ENCODE measurements around the gene AUNIP. TPM values are rescaled to one million over a fixed set of nuclear protein-coding genes. Genes with fewer than 3 reads are reported as not detected.

AUNIP gene
- total and polyA plus RNA-seq, 2 donors (not counting 1 experiment from before 2014, with no cell fraction given) = 0.33 to 1.2 TPM

- H3K27ac ChIP-seq (ENCODE audit: insufficient read depth, low read length) = no peak overlapping the region
- no peaks in the 10 kb centered on the region for H4K20me1 ChIP-seq (ENCODE audit: control insufficient read depth, extremely low read depth, insufficient read depth, low read length)
- H3K4me1 ChIP-seq (ENCODE audit: control insufficient read depth, extremely low read depth, insufficient read depth, low read length) = peaks cover 4% of the 10 kb centered on the region
- TF ChIP-seq EZH2 (IDR thresholded peaks at IDR 0.05; ENCODE audit: low read length, missing control alignments) = no peak
- TF ChIP-seq CTCF (conservative IDR thresholded peaks at IDR 0.05 in 1 of 2, IDR thresholded peaks at IDR 0.05 in 1 of 2; ENCODE audit: low read depth in 1 of 2, low read length in 2 of 2) = no peak
- no peak overlapping the region for H3K4me2 ChIP-seq (ENCODE audit: extremely low read depth, insufficient read depth, low read length)
- H3K79me2 ChIP-seq (ENCODE audit: control insufficient read depth, insufficient read depth, low read length) = peaks cover 5% of the 10 kb centered on the region
- peaks cover 7% of the 10 kb centered on the region for H3K36me3 ChIP-seq (ENCODE audit: control insufficient read depth, insufficient read depth, low read length)
- no peak overlapping the region for H3K9ac ChIP-seq (ENCODE audit: insufficient read depth, low read length)
- no peaks in the 10 kb centered on the region for H3K27me3 ChIP-seq (ENCODE audit: control insufficient read depth, insufficient read depth, low read length)
- H2AFZ ChIP-seq (ENCODE audit: low read length) = no peak overlapping the region
- H3K9me3 ChIP-seq (ENCODE audit: control insufficient read depth, insufficient read depth, low read depth, low read length) = no peaks in the 10 kb centered on the region
- no peak for DNase-seq (ENCODE audit: low read depth in 2 of 2)
- H3K4me3 ChIP-seq (replicated peaks in 1 of 4; ENCODE audit: control extremely low read depth in 1 of 4, insufficient read depth in 1 of 4, low read depth in 3 of 4, low read length in 4 of 4) = no peak overlapping the region
Measured at GRCh38 chr1:25861316-25862286, 2.3 kb upstream of the AUNIP start.

GRCh38 chr1:25858494-25858893 is 763 bp downstream of the AUNIP start:
- Histone ChIP-seq H3K27ac (ENCODE audit: insufficient read depth, low read length) (no peak overlapping the region), H3K4me3 (replicated peaks in 1 of 4; ENCODE audit: control extremely low read depth in 1 of 4, insufficient read depth in 1 of 4, low read depth in 3 of 4, low read length in 4 of 4) (peak overlapping the region; percentile 73 to 84 (median 76)), H4K20me1 (ENCODE audit: control insufficient read depth, extremely low read depth, insufficient read depth, low read length) (no peaks in the 10 kb centered on the region), H3K9ac (ENCODE audit: insufficient read depth, low read length) (peak overlapping the region; percentile 65), H3K27me3 (ENCODE audit: control insufficient read depth, insufficient read depth, low read length) (no peaks in the 10 kb centered on the region), H3K36me3 (ENCODE audit: control insufficient read depth, insufficient read depth, low read length) (peaks cover 5% of the 10 kb centered on the region), H2AFZ (ENCODE audit: low read length) (peak overlapping the region; percentile 96), H3K4me2 (ENCODE audit: extremely low read depth, insufficient read depth, low read length) (peak overlapping the region; percentile 98), H3K9me3 (ENCODE audit: control insufficient read depth, insufficient read depth, low read depth, low read length) (no peaks in the 10 kb centered on the region), H3K79me2 (ENCODE audit: control insufficient read depth, insufficient read depth, low read length) (peaks cover 5% of the 10 kb centered on the region), H3K4me1 (ENCODE audit: control insufficient read depth, extremely low read depth, insufficient read depth, low read length) (peaks cover 4% of the 10 kb centered on the region)
- TF ChIP-seq CTCF (conservative IDR thresholded peaks at IDR 0.05 in 1 of 2, IDR thresholded peaks at IDR 0.05 in 1 of 2; ENCODE audit: low read depth in 1 of 2, low read length in 2 of 2) (no peak), EZH2 (IDR thresholded peaks at IDR 0.05; ENCODE audit: low read length, missing control alignments) (no peak)
- no peak for DNase-seq (ENCODE audit: low read depth in 2 of 2)

GRCh38 chr1:25856856-25857255 is 2.4 kb downstream of the AUNIP start:
- H3K27ac ChIP-seq (ENCODE audit: insufficient read depth, low read length) = no peak overlapping the region
- H3K4me1 ChIP-seq (ENCODE audit: control insufficient read depth, extremely low read depth, insufficient read depth, low read length) = peaks cover 4% of the 10 kb centered on the region
- no peak overlapping the region for H3K9ac ChIP-seq (ENCODE audit: insufficient read depth, low read length)
- H3K4me3 ChIP-seq (replicated peaks in 1 of 4; ENCODE audit: control extremely low read depth in 1 of 4, insufficient read depth in 1 of 4, low read depth in 3 of 4, low read length in 4 of 4) = no peak overlapping the region
- no peak overlapping the region for H2AFZ ChIP-seq (ENCODE audit: low read length)
- H4K20me1 ChIP-seq (ENCODE audit: control insufficient read depth, extremely low read depth, insufficient read depth, low read length) = no peaks in the 10 kb centered on the region
- no peak for DNase-seq (ENCODE audit: low read depth in 2 of 2)
- no peak for TF ChIP-seq EZH2 (IDR thresholded peaks at IDR 0.05; ENCODE audit: low read length, missing control alignments)
- TF ChIP-seq CTCF (conservative IDR thresholded peaks at IDR 0.05 in 1 of 2, IDR thresholded peaks at IDR 0.05 in 1 of 2; ENCODE audit: low read depth in 1 of 2, low read length in 2 of 2) = no peak
- H3K9me3 ChIP-seq (ENCODE audit: control insufficient read depth, insufficient read depth, low read depth, low read length) = no peaks in the 10 kb centered on the region
- H3K27me3 ChIP-seq (ENCODE audit: control insufficient read depth, insufficient read depth, low read length) = no peaks in the 10 kb centered on the region
- H3K79me2 ChIP-seq (ENCODE audit: control insufficient read depth, insufficient read depth, low read length) = peaks cover 5% of the 10 kb centered on the region
- H3K36me3 ChIP-seq (ENCODE audit: control insufficient read depth, insufficient read depth, low read length) = no peaks in the 10 kb centered on the region
- no peak overlapping the region for H3K4me2 ChIP-seq (ENCODE audit: extremely low read depth, insufficient read depth, low read length)
